ENCODE data around the gene ABHD2. TPM values are rescaled to one million over a fixed set of nuclear protein-coding genes. Genes with fewer than 3 reads are reported as not detected.
A peak's percentile ranks its signal among the peaks of the same experiment; 100 is the strongest.

Gene ABHD2
- total RNA-seq, 4 donors from 2014 or later: 19.3 to 150 (median 64.5) TPM

- in situ Hi-C loops (cut with MboI; ENCODE audit: low sequenced_read_pairs in 4 of 4) (loop anchor here in 2 of 4 donors (10.0 to 25.0 kb wide), 2 partner anchors 251 to 259 kb away; partner anchors contain the start of gene MFGE8 (in 1 of the 2)), intact Hi-C loops (cut with DNase I; ENCODE audit: low total_unique reads) (no loop called here)
- Histone ChIP-seq H3K27me3 (no peaks in the 10 kb centered on the region), H3K27ac (peak overlapping the region; percentile 79 to 95 (median 85)), H3K4me1 (peaks cover 51 to 85% of the 10 kb centered on the region in 2 donors), H3K36me3 (no peaks in the 10 kb centered on the region), H3K9me3 (no peaks in the 10 kb centered on the region), H3K4me3 (no peak overlapping the region)
- no peak for TF ChIP-seq POLR2A (IDR thresholded peaks at IDR 0.05)
- TF ChIP-seq CTCF (IDR thresholded peaks at IDR 0.05 in 4 of 5, conservative IDR thresholded peaks at IDR 0.05 in 1 of 5): no peak
- no peak for ATAC-seq
- DNase-seq: no peak
Observed at GRCh38 chr15:89163271-89164055, 75.2 kb downstream of the ABHD2 start.

GRCh38 chr15:89164712-89165211 lies 76.5 kb downstream of the ABHD2 start:
- peak in 1 of 2 donors; percentile 51 for DNase-seq
- intact Hi-C loops (cut with DNase I; ENCODE audit: low total_unique reads): loop anchor here (5.0 kb wide), 1 partner anchor 62 kb away; no protein-coding TSS in a partner anchor

DNA sequence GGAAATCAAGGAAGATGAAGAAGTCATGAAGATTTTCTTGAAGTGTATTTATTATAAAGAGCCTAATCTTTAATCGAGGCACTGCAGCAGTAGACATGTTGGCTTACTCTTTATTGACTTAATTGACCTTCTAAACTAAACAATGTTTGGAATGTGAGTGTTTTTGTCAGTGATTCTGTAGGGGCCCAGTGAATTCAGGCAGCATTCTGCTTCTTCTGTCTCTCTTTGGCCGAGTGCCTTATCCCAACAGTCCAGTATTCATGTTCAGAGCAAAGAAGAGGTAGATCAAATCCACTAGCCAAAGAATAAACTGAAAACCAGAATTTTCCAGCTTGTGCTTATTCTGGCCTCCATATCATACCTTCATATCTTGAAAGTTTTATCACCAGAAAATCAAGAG lies 77.4 kb downstream of the ABHD2 start:
- DNase-seq (no peak), ATAC-seq (no peak)
- H3K4me3 ChIP-seq: no peak overlapping the region
- TF ChIP-seq CTCF (IDR thresholded peaks at IDR 0.05 in 4 of 5, conservative IDR thresholded peaks at IDR 0.05 in 1 of 5) (no peak), POLR2A (IDR thresholded peaks at IDR 0.05) (no peak)
- H3K27me3 ChIP-seq: no peaks in the 10 kb centered on the region
- intact Hi-C loops (cut with DNase I; ENCODE audit: low total_unique reads): loop anchor here (5.0 kb wide), 1 partner anchor 63 kb away; no protein-coding TSS in a partner anchor
- in situ Hi-C loops (cut with MboI; ENCODE audit: low sequenced_read_pairs in 4 of 4): loop anchor here in 2 of 4 donors (10.0 to 25.0 kb wide), 2 partner anchors 253 to 261 kb away; partner anchors contain the start of gene MFGE8 (in 1 of the 2)
- no peaks in the 10 kb centered on the region for H3K9me3 ChIP-seq
- H3K4me1 ChIP-seq: peaks cover 54 to 84% of the 10 kb centered on the region in 2 donors
- no peaks in the 10 kb centered on the region for H3K36me3 ChIP-seq
- H3K27ac ChIP-seq: peak overlapping the region; percentile 79 to 95 (median 85)

More at GRCh38 chr15:89164712-89165211, 76.5 kb downstream of the ABHD2 start:
- no peak overlapping the region for H3K4me3 ChIP-seq
- no peaks in the 10 kb centered on the region for H3K9me3 ChIP-seq
- TF ChIP-seq POLR2A (IDR thresholded peaks at IDR 0.05) (no peak), CTCF (IDR thresholded peaks at IDR 0.05 in 4 of 5, conservative IDR thresholded peaks at IDR 0.05 in 1 of 5) (no peak)
- ATAC-seq: peak; percentile 14 to 24
- in situ Hi-C loops (cut with MboI; ENCODE audit: low sequenced_read_pairs in 4 of 4): loop anchor here in 2 of 4 donors (10.0 to 25.0 kb wide), 2 partner anchors 252 to 260 kb away; partner anchors contain the start of gene MFGE8 (in 1 of the 2)
- H3K27me3 ChIP-seq: no peaks in the 10 kb centered on the region
- peaks cover 54 to 87% of the 10 kb centered on the region in 2 donors for H3K4me1 ChIP-seq
- no peaks in the 10 kb centered on the region for H3K36me3 ChIP-seq
- H3K27ac ChIP-seq: peak overlapping the region; percentile 79 to 95 (median 85)

DNA sequence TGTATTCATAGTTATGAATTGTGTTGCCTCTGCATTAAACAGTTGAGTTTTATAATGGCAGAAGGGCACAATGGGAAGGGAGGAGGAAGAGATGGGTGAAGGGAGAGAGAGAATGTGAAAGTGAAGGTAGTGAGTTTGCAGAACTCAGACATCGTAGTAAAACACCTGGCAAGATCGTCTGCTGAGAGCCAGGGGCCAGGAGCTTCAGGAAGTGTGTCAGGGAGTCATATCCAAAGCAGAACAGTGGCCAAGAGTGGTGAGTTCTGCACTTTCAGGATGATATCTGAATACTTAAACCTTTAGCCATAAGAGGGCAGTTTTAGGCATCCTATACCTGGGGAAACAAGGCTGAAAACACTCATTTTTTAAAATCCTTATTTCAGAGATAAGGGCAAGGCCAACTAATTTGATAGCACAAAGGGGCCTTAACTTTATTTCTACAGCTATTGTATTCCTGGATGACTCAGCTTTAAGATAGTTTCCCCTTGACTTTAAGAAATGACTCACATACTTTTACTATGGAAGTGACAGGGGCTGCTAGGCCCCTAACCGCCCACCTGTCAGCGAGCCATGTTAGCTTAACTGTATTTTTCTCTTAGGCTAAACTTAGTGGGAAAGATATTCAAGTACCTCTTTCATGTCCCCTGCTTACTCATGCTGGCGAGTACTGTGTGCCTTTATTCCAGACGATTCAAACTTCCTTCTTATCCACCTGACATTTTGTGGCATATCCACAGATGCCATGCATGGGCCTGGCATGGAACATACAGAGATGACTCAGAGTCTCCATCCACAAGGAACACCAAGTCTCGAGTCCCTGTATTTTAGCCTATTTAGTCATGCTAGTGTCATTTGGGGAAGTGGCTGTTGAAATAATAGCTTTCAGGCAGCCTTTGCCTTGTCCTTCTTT lies 79.3 kb downstream of the ABHD2 start:
- H3K27me3 ChIP-seq: no peaks in the 10 kb centered on the region
- peaks cover 54 to 68% of the 10 kb centered on the region in 2 donors for H3K4me1 ChIP-seq
- H3K4me3 ChIP-seq: no peak overlapping the region
- ATAC-seq (peak; percentile 91 to 92), DNase-seq (peak; percentile 73 to 87)
- H3K36me3 ChIP-seq: no peaks in the 10 kb centered on the region
- no peaks in the 10 kb centered on the region for H3K9me3 ChIP-seq
- in situ Hi-C loops (cut with MboI; ENCODE audit: low sequenced_read_pairs in 4 of 4): loop anchor here in 2 of 4 donors (10.0 to 25.0 kb wide), 2 partner anchors 255 to 263 kb away; partner anchors contain the start of gene MFGE8 (in 1 of the 2)
- intact Hi-C loops (cut with DNase I; ENCODE audit: low total_unique reads): loop anchor here (1.0 to 5.0 kb wide), 2 partner anchors 65 to 80 kb away; no protein-coding TSS in a partner anchor
- TF ChIP-seq CTCF (IDR thresholded peaks at IDR 0.05 in 4 of 5, conservative IDR thresholded peaks at IDR 0.05 in 1 of 5) (no peak), POLR2A (IDR thresholded peaks at IDR 0.05) (peak; percentile 22 to 63)
- H3K27ac ChIP-seq: peak overlapping the region; percentile 79 to 95 (median 85)

Measured in gastrocnemius medialis (tissue), 4 donors.